Hepatocyte (in vitro differentiated cells): Measurements from ENCODE around the gene SPDYE2B. TPM values are rescaled to one million over a fixed set of nuclear protein-coding genes. Genes with fewer than 3 reads are reported as not detected.
"Not testable (repeated sequence)": the region's sequence is repeated elsewhere in the genome, so short reads cannot be mapped to it uniquely, and the experiment has no call there.

ENCODE experiments used
- DNase-seq: peaks from one replicate; pipeline ENCODE4 v3.0.0-alpha.2; 2016; ENCODE audit warnings: low spot score
- H2AFZ ChIP-seq: fragments of 200-600 bp; sonication (generic); 2 replicates; pipeline ENCODE4 v1.6.0; 2016; ENCODE audit warnings: antibody characterized with exemption, mild to moderate bottlenecking
- H3K27ac ChIP-seq: fragments of 200-600 bp; sonication (generic); 2 replicates; pipeline ENCODE4 v1.5.1; 2016; ENCODE audit warnings: mild to moderate bottlenecking
- H3K27me3 ChIP-seq: fragments of 200-600 bp; sonication (generic); 2 replicates; pipeline ENCODE4 v1.6.1; 2016
- H3K36me3 ChIP-seq: fragments of 200-600 bp; sonication (generic); replicated peaks from 2 replicates; pipeline ENCODE4 v1.5.1; 2016; ENCODE audit warnings: low read depth; ENCODE audit not compliant: insufficient read depth
- H3K4me1 ChIP-seq: fragments of 200-600 bp; sonication (generic); 2 replicates; pipeline ENCODE4 v1.5.1; 2016; ENCODE audit warnings: mild to moderate bottlenecking, moderate library complexity; ENCODE audit not compliant: insufficient read depth
- H3K4me2 ChIP-seq: fragments of 200-600 bp; sonication (generic); 2 replicates; pipeline ENCODE4 v1.6.0; 2016
- H3K4me3 ChIP-seq: fragments of 200-600 bp; sonication (generic); 2 replicates; pipeline ENCODE4 v1.5.1; 2016; ENCODE audit warnings: mild to moderate bottlenecking
- H3K79me2 ChIP-seq: fragments of 200-600 bp; sonication (generic); 2 replicates; pipeline ENCODE4 v1.6.0; 2017; ENCODE audit warnings: mild to moderate bottlenecking
- H3K9me2 ChIP-seq: fragments of 200-600 bp; sonication (generic); replicated peaks from 2 replicates; pipeline ENCODE4 v1.6.0; 2017; ENCODE audit warnings: mild to moderate bottlenecking; ENCODE audit not compliant: insufficient read depth
- H3K9me3 ChIP-seq: fragments of 200-600 bp; sonication (generic); 2 replicates; pipeline ENCODE4 v1.5.1; 2016; ENCODE audit warnings: low read depth, mild to moderate bottlenecking
- H4K20me1 ChIP-seq: fragments of 200-600 bp; sonication (generic); 2 replicates; pipeline ENCODE4 v1.6.0; 2016; ENCODE audit warnings: mild to moderate bottlenecking; ENCODE audit not compliant: insufficient read depth, poor library complexity, severe bottlenecking
- WGBS: methylation state at CpG from one replicate; pipeline ENCODE4 v1.1.6; 2016; ENCODE audit warnings: low lambda C conversion rate; ENCODE audit errors: missing lambda C conversion rate; 5-methylcytosine and 5-hydroxymethylcytosine counted together
- polyA plus RNA-seq: library from polyadenylated mRNA; unstranded; fragments of >200 nt; fragmentation: Nextera tagmentation; extraction: Ambion mirVana; gene quantifications from 2 replicates; pipeline ENCODE4 v1.2.1, GENCODE V29; 2016
- total RNA-seq: library from RNA; depleted of rRNA; stranded (reverse); fragments of >200 nt; gene quantifications from 2 replicates; pipeline ENCODE4 v1.2.3, GENCODE V29; 2014

SPDYE2B gene
- total and polyA plus RNA-seq, 2 experiments from 2014 or later, result not detected

DNA sequence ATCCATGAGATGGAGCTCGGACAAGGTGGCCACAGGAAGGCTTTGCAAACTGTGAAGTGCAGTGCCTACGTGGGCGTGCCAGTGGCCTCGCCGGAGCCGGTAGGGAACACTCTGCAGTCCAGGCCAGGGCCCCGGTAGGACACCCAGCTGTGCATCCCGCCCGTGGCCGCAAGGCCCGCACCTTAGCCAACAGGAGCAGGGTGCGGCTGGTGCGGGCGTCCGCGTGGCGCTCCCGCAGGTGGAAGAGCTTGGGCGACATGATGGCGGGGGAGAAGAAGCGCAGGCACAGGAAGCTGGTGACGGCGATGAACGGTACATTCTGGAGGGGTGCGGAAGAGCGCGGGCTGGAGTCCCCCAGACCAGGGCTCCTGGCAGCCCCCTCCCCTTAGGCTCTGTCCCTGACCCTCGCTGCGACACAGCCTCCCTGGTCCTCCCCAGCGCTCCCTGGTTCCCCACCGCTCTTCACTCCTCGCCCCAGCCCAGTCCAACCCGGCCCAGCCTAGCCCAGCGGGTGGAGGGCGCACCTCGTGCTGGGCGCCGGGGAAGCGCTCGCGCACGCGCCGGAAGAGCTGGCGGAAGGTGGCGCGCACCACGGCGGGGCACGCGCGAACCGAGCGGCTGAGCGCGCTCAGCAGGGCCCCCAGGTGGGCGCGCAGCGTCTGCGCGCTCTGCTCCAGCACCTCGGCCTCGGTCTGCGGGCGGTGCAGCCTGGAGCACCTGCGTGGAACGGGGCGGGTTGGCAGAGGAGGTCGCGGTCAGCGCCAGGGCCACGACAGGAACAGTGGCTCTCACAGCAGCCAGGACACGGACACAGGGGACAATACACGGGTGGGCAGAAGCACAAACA lies 39.5 kb downstream of the SPDYE2B start:
- not testable (repeated sequence) for H3K4me1 ChIP-seq, H3K36me3 ChIP-seq, H3K27me3 ChIP-seq, H3K9me3 ChIP-seq, DNase-seq, H3K4me3 ChIP-seq, H3K79me2 ChIP-seq, H3K9me2 ChIP-seq, H3K27ac ChIP-seq, H2AFZ ChIP-seq, H4K20me1 ChIP-seq, H3K4me2 ChIP-seq
- 53% methylated on average over 3 of the region's 74 CpGs for WGBS

- H3K27ac ChIP-seq, H3K9me2 ChIP-seq, H3K27me3 ChIP-seq, H4K20me1 ChIP-seq, H3K4me3 ChIP-seq, H3K4me2 ChIP-seq, H3K4me1 ChIP-seq, H3K79me2 ChIP-seq, H3K36me3 ChIP-seq, H2AFZ ChIP-seq, DNase-seq, H3K9me3 ChIP-seq: not testable (repeated sequence)
- 89% methylated on average over 4 of the region's 6 CpGs for WGBS
Measured at GRCh38 chr7:102690602-102691001, 40.5 kb downstream of the SPDYE2B start.

- H3K9me2 ChIP-seq, H3K36me3 ChIP-seq, H4K20me1 ChIP-seq, H3K4me3 ChIP-seq, DNase-seq, H3K4me2 ChIP-seq, H2AFZ ChIP-seq, H3K79me2 ChIP-seq, H3K27me3 ChIP-seq, H3K9me3 ChIP-seq, H3K4me1 ChIP-seq, H3K27ac ChIP-seq: not testable (repeated sequence)
- WGBS, result 50% methylated on average over 2 of the region's 2 CpGs
Measured at GRCh38 chr7:102694008-102694407, 43.9 kb downstream of the SPDYE2B start.

GRCh38 chr7:102695033-102695552 lies 45.0 kb downstream of the SPDYE2B start:
- not testable (repeated sequence) for H4K20me1 ChIP-seq, H3K9me3 ChIP-seq, H3K36me3 ChIP-seq, H3K4me3 ChIP-seq, H3K9me2 ChIP-seq, H3K27me3 ChIP-seq, H3K4me1 ChIP-seq, DNase-seq, H3K4me2 ChIP-seq, H3K27ac ChIP-seq, H3K79me2 ChIP-seq, H2AFZ ChIP-seq
- 36% methylated on average over 1 of the region's 3 CpGs for WGBS

GRCh38 chr7:102696009-102696408 lies 45.9 kb downstream of the SPDYE2B start:
- not testable (repeated sequence) for H3K4me2 ChIP-seq, H3K27me3 ChIP-seq, H3K4me1 ChIP-seq, H4K20me1 ChIP-seq, DNase-seq, H3K27ac ChIP-seq, H3K79me2 ChIP-seq, H3K36me3 ChIP-seq, H3K4me3 ChIP-seq, H2AFZ ChIP-seq, H3K9me3 ChIP-seq, H3K9me2 ChIP-seq
- WGBS, result 55% methylated on average over 1 of the region's 2 CpGs

DNA sequence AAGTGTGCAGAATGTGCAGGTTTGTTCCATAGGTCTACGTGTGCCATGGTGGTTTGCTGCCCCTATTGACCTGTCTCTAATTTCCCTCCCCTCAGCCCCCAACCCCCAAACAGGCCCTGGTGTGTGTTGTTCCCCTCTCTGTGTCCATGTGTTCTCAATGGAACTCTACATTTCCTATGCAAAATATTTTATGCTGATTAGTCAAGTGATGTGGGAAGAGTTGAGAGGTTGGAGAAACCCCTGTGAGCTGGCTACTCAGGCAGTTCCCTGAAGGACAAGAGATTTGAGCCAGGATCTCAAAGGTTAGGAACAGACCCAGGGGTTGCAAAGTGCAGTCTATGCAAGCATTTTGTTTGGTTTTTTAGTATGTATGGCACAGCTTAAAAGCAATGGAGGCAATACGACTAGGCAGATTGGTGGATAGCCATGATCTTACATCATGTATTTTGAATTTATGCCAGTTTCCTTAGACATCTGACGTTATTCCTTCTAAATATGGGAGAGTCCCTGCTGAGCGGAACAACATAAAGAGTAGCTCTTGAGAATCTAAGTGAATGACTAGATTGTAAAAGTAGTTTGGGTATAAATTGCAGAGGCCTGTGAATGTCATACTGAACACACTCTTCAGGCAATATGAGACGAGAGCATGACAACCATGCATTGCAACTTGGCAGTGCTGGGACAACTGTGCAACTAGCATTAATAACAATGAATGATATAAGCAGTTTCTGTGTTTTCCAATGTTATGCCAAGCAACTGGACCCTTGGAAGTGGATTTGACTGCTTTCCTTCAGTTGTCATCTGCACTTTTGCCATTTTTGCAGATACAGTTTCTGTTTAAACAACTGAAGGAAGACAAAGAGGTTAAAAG lies 47.8 kb downstream of the SPDYE2B start:
- H3K4me1 ChIP-seq, H4K20me1 ChIP-seq, H2AFZ ChIP-seq, H3K36me3 ChIP-seq, H3K9me2 ChIP-seq, H3K79me2 ChIP-seq, H3K27me3 ChIP-seq, H3K9me3 ChIP-seq, DNase-seq, H3K4me3 ChIP-seq, H3K4me2 ChIP-seq, H3K27ac ChIP-seq: not testable (repeated sequence)
- 87% methylated on average over 5 of the region's 5 CpGs for WGBS

GRCh38 chr7:102698962-102699750 lies 49.0 kb downstream of the SPDYE2B start:
- not testable (repeated sequence) for H3K9me3 ChIP-seq, H3K27me3 ChIP-seq, H3K36me3 ChIP-seq, H4K20me1 ChIP-seq, DNase-seq, H3K4me2 ChIP-seq, H3K27ac ChIP-seq, H3K9me2 ChIP-seq, H3K79me2 ChIP-seq, H3K4me3 ChIP-seq, H3K4me1 ChIP-seq, H2AFZ ChIP-seq
- WGBS, result 70% methylated on average over 9 of the region's 9 CpGs
